Measurements from ENCODE around the gene BEND6. TPM values are rescaled to one million over a fixed set of nuclear protein-coding genes. Genes with fewer than 3 reads are reported as not detected.

Gene BEND6
- total and polyA plus RNA-seq, 8 donors: 0.33 to 3.4 (median 1.2) TPM; not detected in 1

DNA sequence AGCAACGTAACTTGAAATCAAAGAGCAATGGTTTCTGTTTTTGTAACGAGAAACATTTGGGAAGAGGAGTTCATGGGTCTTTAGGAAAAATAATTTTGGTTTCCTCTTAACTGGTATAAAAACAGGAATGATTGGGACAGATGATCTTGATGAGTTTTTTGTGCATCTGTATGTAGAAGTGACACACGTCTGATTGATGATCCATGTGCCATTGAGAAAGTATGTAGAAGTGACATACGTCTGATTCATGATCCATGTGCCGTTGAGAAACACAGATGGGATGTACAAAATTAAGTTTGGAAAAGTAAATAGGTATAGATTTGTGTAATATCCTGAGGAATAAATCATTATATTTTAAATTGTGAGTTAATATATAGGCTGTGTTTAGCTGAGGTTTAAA lies 93.7 kb downstream of the BEND6 start:
- intact Hi-C loops (cut with DNase I; ENCODE audit: low total_unique reads): no loop called here
- Histone ChIP-seq H3K27me3 (no peaks in the 10 kb centered on the region), H3K9me3 (no peaks in the 10 kb centered on the region), H3K4me1 (peaks cover 8 to 22% (median 15%) of the 10 kb centered on the region in 4 donors), H3K36me3 (peaks cover 18 to 35% (median 28%) of the 10 kb centered on the region in 4 donors), H3K27ac (no peak overlapping the region), H3K4me3 (no peak overlapping the region)
- no peak for TF ChIP-seq CTCF (IDR thresholded peaks at IDR 0.05)
- TF ChIP-seq EP300 (IDR thresholded peaks at IDR 0.05): no peak
- TF ChIP-seq POLR2AphosphoS5 (IDR thresholded peaks at IDR 0.05): no peak
- TF ChIP-seq POLR2A (IDR thresholded peaks at IDR 0.05): no peak
- DNase-seq: no peak
- WGBS, 5 donors: 79 to 88% (median 88%) methylated on average over 5 of the region's 5 CpGs

DNA sequence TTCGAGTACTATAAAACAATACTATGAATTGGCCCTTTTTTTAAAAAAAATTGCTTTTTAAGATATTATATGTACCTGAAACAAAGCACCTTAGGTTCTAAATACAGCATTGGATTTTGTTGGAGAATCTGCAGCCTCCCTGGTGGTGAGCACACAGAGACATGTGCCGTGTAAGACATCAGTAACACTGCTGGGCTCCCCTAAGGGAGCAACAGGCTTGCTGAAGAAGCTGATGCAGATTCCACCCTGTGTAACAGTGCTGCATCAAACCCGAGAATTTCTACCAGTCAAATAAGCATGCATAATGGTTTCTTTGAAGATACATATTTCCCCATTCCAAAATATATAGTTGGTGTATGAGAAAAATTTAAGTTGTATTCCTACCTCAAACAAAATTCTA lies 108.9 kb downstream of the BEND6 start:
- 83 to 92% (median 91%) methylated on average over 3 of the region's 3 CpGs for WGBS, 5 donors

GRCh38 chr6:57064809-57065208 lies 109.9 kb downstream of the BEND6 start:
- 74 to 88% (median 80%) methylated on average over 1 of the region's 1 CpG for WGBS, 5 donors

More for the DNA sequence above, 108.9 kb downstream of the BEND6 start:
- H3K27ac ChIP-seq: no peak overlapping the region
- intact Hi-C loops (cut with DNase I; ENCODE audit: low total_unique reads): no loop called here
- no peak overlapping the region for H3K4me3 ChIP-seq
- no peaks in the 10 kb centered on the region for H3K9me3 ChIP-seq
- TF ChIP-seq CTCF (IDR thresholded peaks at IDR 0.05) (no peak), EP300 (IDR thresholded peaks at IDR 0.05) (no peak), POLR2A (IDR thresholded peaks at IDR 0.05) (no peak), POLR2AphosphoS5 (IDR thresholded peaks at IDR 0.05) (no peak)
- H3K27me3 ChIP-seq: no peaks in the 10 kb centered on the region
- H3K4me1 ChIP-seq: no peaks in the 10 kb centered on the region
- peaks cover 3 to 55% (median 41%) of the 10 kb centered on the region in 4 donors for H3K36me3 ChIP-seq
- no peak for DNase-seq

GRCh38 chr6:57068061-57068460 lies 113.2 kb downstream of the BEND6 start:
- intact Hi-C loops (cut with DNase I; ENCODE audit: low total_unique reads): no loop called here
- Histone ChIP-seq H3K27me3 (no peaks in the 10 kb centered on the region), H3K27ac (no peak overlapping the region), H3K9me3 (no peaks in the 10 kb centered on the region), H3K4me1 (no peaks in the 10 kb centered on the region), H3K4me3 (no peak overlapping the region), H3K36me3 (peaks cover 3 to 20% (median 16%) of the 10 kb centered on the region in 4 donors)
- DNase-seq: no peak
- WGBS, 5 donors: 94 to 100% (median 97%) methylated on average over 1 of the region's 1 CpG
- no peak for TF ChIP-seq EP300 (IDR thresholded peaks at IDR 0.05)
- TF ChIP-seq POLR2AphosphoS5 (IDR thresholded peaks at IDR 0.05): no peak
- TF ChIP-seq CTCF (IDR thresholded peaks at IDR 0.05): no peak
- TF ChIP-seq POLR2A (IDR thresholded peaks at IDR 0.05): no peak

More at GRCh38 chr6:57064809-57065208, 109.9 kb downstream of the BEND6 start:
- Histone ChIP-seq H3K27me3 (no peaks in the 10 kb centered on the region), H3K27ac (no peak overlapping the region), H3K9me3 (no peaks in the 10 kb centered on the region), H3K4me1 (no peaks in the 10 kb centered on the region), H3K36me3 (peaks cover 3 to 47% (median 33%) of the 10 kb centered on the region in 4 donors), H3K4me3 (no peak overlapping the region)
- intact Hi-C loops (cut with DNase I; ENCODE audit: low total_unique reads): no loop called here
- no peak for DNase-seq
- no peak for TF ChIP-seq CTCF (IDR thresholded peaks at IDR 0.05)
- no peak for TF ChIP-seq POLR2A (IDR thresholded peaks at IDR 0.05)
- TF ChIP-seq POLR2AphosphoS5 (IDR thresholded peaks at IDR 0.05): no peak

All from stomach (tissue), 9 donors.